Spleen (tissue), 7 donors: Measurements from ENCODE around the gene ATXN1.

Experiments
- CTCF ChIP-seq, 11 experiments: fragments of 200-600 bp in 7 of 11; fragments of 450-650 bp in 4 of 11; sonication (generic) in 4 of 11; IDR thresholded peaks in 8 of 11; conservative IDR thresholded peaks in 3 of 11; 1 replicate in 7 of 11; 2 replicates in 4 of 11; pipeline versions ENCODE4 v1.4.0 to v1.8.0; 2016 to 2021; ENCODE audit warnings: antibody characterized with exemption in 11 of 11, inconsistent platforms in 4 of 11, mild to moderate bottlenecking in 1 of 11
- POLR2A ChIP-seq, 3 donors: fragments of 450-650 bp; IDR thresholded peaks; one replicate each; pipeline ENCODE4 v1.5.1; 2017; ENCODE audit warnings: antibody characterized with exemption in 3 of 3, mild to moderate bottlenecking in 1 of 3
- POLR2AphosphoS5 ChIP-seq, 3 donors: sonication (generic); formaldehyde crosslinking; IDR thresholded peaks; one replicate each; pipeline ENCODE4 v1.5.1; 2017; ENCODE audit warnings: antibody characterized with exemption in 3 of 3
- donor health status: DM: no; HTN: no; CAD: no; lungs with moderate emphysema.
- donor health status: DM: no; HTN: no; CAD: no.
- donor health status: DM: no; HTN: no; CAD: no.

DNA sequence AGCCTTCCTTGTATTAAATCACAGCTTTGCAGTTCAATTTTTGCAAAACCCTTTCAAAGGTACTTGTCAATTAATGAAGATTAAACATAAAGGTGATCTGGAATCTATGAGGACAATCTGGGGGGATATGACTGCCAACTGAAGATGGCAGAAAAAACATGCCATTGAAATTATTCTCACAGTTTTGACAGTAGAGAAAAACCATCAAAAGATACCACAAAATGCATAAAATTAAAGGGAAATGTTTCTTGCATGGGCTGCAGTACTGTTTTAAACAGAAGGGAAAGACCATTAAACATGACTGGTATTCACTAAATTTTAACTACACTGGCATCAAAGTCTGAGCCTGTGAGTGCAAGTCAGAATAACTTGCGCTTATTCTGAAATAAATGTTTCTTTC, 194.2 kb downstream of the ATXN1 start:
- TF ChIP-seq CTCF (IDR thresholded peaks at IDR 0.05 in 8 of 11, conservative IDR thresholded peaks at IDR 0.05 in 3 of 11) (no peak), POLR2AphosphoS5 (IDR thresholded peaks at IDR 0.05) (no peak), POLR2A (IDR thresholded peaks at IDR 0.05) (no peak)
